Adrenal gland (tissue), 5 donors: Measurements from ENCODE around the gene CRYBG3.

Source experiments
- CTCF ChIP-seq, 6 experiments: fragments of 450-650 bp in 4 of 6; fragments of 200-600 bp in 2 of 6; sonication (generic) in 1 of 6; IDR thresholded peaks; 1 replicate in 5 of 6; 2 replicates in 1 of 6; pipeline versions ENCODE4 v1.5.1 to v1.8.0; 2016 to 2021; ENCODE audit warnings: antibody characterized with exemption in 6 of 6, mild to moderate bottlenecking in 2 of 6, moderate library complexity in 1 of 6
- POLR2A ChIP-seq, 2 donors: fragments of 450-650 bp; IDR thresholded peaks; one replicate each; pipeline ENCODE4 v1.6.1; 2017; ENCODE audit warnings: antibody characterized with exemption in 2 of 2, mild to moderate bottlenecking in 2 of 2, moderate library complexity in 1 of 2
- donor health status: DM: no; HTN: no; CAD: no.

GRCh38 chr3:97872525-97873042 is 50.8 kb downstream of the CRYBG3 start:
- TF ChIP-seq CTCF (IDR thresholded peaks at IDR 0.05) = no peak
- TF ChIP-seq POLR2A (IDR thresholded peaks at IDR 0.05) = no peak
